Hepatocyte (in vitro differentiated cells): Measurements from ENCODE around the gene PPIF. TPM values are rescaled to one million over a fixed set of nuclear protein-coding genes. Genes with fewer than 3 reads are reported as not detected.
"Not testable (repeated sequence)": the region's sequence is repeated elsewhere in the genome, so short reads cannot be mapped to it uniquely, and the experiment has no call there.

Experiments
- DNase-seq: peaks from one replicate; pipeline ENCODE4 v3.0.0-alpha.2; 2016; ENCODE audit warnings: low spot score
- H2AFZ ChIP-seq: fragments of 200-600 bp; sonication (generic); 2 replicates; pipeline ENCODE4 v1.6.0; 2016; ENCODE audit warnings: antibody characterized with exemption, mild to moderate bottlenecking
- H3K27ac ChIP-seq: fragments of 200-600 bp; sonication (generic); 2 replicates; pipeline ENCODE4 v1.5.1; 2016; ENCODE audit warnings: mild to moderate bottlenecking
- H3K27me3 ChIP-seq: fragments of 200-600 bp; sonication (generic); 2 replicates; pipeline ENCODE4 v1.6.1; 2016
- H3K36me3 ChIP-seq: fragments of 200-600 bp; sonication (generic); replicated peaks from 2 replicates; pipeline ENCODE4 v1.5.1; 2016; ENCODE audit warnings: low read depth; ENCODE audit not compliant: insufficient read depth
- H3K4me1 ChIP-seq: fragments of 200-600 bp; sonication (generic); 2 replicates; pipeline ENCODE4 v1.5.1; 2016; ENCODE audit warnings: mild to moderate bottlenecking, moderate library complexity; ENCODE audit not compliant: insufficient read depth
- H3K4me2 ChIP-seq: fragments of 200-600 bp; sonication (generic); 2 replicates; pipeline ENCODE4 v1.6.0; 2016
- H3K4me3 ChIP-seq: fragments of 200-600 bp; sonication (generic); 2 replicates; pipeline ENCODE4 v1.5.1; 2016; ENCODE audit warnings: mild to moderate bottlenecking
- H3K79me2 ChIP-seq: fragments of 200-600 bp; sonication (generic); 2 replicates; pipeline ENCODE4 v1.6.0; 2017; ENCODE audit warnings: mild to moderate bottlenecking
- H3K9me2 ChIP-seq: fragments of 200-600 bp; sonication (generic); replicated peaks from 2 replicates; pipeline ENCODE4 v1.6.0; 2017; ENCODE audit warnings: mild to moderate bottlenecking; ENCODE audit not compliant: insufficient read depth
- H3K9me3 ChIP-seq: fragments of 200-600 bp; sonication (generic); 2 replicates; pipeline ENCODE4 v1.5.1; 2016; ENCODE audit warnings: low read depth, mild to moderate bottlenecking
- H4K20me1 ChIP-seq: fragments of 200-600 bp; sonication (generic); 2 replicates; pipeline ENCODE4 v1.6.0; 2016; ENCODE audit warnings: mild to moderate bottlenecking; ENCODE audit not compliant: insufficient read depth, poor library complexity, severe bottlenecking
- CTCF ChIP-seq: fragments of 200-600 bp; sonication (generic); IDR thresholded peaks from 2 replicates; pipeline ENCODE4 v1.5.1; 2016; ENCODE audit warnings: antibody characterized with exemption, mild to moderate bottlenecking; ENCODE audit not compliant: poor library complexity
- EZH2 ChIP-seq: fragments of 200-600 bp; sonication (generic); IDR thresholded peaks from 2 replicates; pipeline ENCODE4 v1.6.1; 2016; ENCODE audit warnings: antibody characterized with exemption, mild to moderate bottlenecking, borderline replicate concordance
- EZH2phosphoT487 ChIP-seq: fragments of 200-600 bp; sonication (generic); IDR thresholded peaks from one replicate; pipeline ENCODE4 v1.6.1; 2018; ENCODE audit warnings: antibody characterized with exemption, mild to moderate bottlenecking, low read depth, moderate library complexity; ENCODE audit not compliant: unreplicated experiment, severe bottlenecking
- WGBS: methylation state at CpG from one replicate; pipeline ENCODE4 v1.1.6; 2016; ENCODE audit warnings: low lambda C conversion rate; ENCODE audit errors: missing lambda C conversion rate; 5-methylcytosine and 5-hydroxymethylcytosine counted together
- polyA plus RNA-seq: library from polyadenylated mRNA; unstranded; fragments of >200 nt; fragmentation: Nextera tagmentation; extraction: Ambion mirVana; gene quantifications from 2 replicates; pipeline ENCODE4 v1.2.1, GENCODE V29; 2016
- total RNA-seq: library from RNA; depleted of rRNA; stranded (reverse); fragments of >200 nt; gene quantifications from 2 replicates; pipeline ENCODE4 v1.2.3, GENCODE V29; 2014

PPIF gene
- total and polyA plus RNA-seq, 2 experiments from 2014 or later, result 70.3 to 79.4 TPM

GRCh38 chr10:79335470-79336235, 11.6 kb upstream of the PPIF start:
- no peaks in the 10 kb centered on the region for H3K79me2 ChIP-seq
- H2AFZ ChIP-seq, result no peak overlapping the region
- H3K9me3 ChIP-seq, result no peaks in the 10 kb centered on the region
- WGBS, result 88% methylated on average over 13 of the region's 13 CpGs
- TF ChIP-seq EZH2phosphoT487 (no peak), CTCF (no peak), EZH2 (no peak)
- no peaks in the 10 kb centered on the region for H4K20me1 ChIP-seq
- no peaks in the 10 kb centered on the region for H3K9me2 ChIP-seq
- no peaks in the 10 kb centered on the region for H3K27me3 ChIP-seq
- no peak overlapping the region for H3K4me2 ChIP-seq
- no peak for DNase-seq
- no peaks in the 10 kb centered on the region for H3K36me3 ChIP-seq
- no peaks in the 10 kb centered on the region for H3K4me1 ChIP-seq
- H3K4me3 ChIP-seq, result no peak overlapping the region
- H3K27ac ChIP-seq, result no peak overlapping the region

- TF ChIP-seq EZH2phosphoT487, result no peak
- no peak for TF ChIP-seq EZH2
- no peak for TF ChIP-seq CTCF
- no peak overlapping the region for H2AFZ ChIP-seq
- 84% methylated on average over 3 of the region's 3 CpGs for WGBS
- no peaks in the 10 kb centered on the region for H3K9me2 ChIP-seq
- H3K79me2 ChIP-seq, result no peaks in the 10 kb centered on the region
- H3K27ac ChIP-seq, result no peak overlapping the region
- no peaks in the 10 kb centered on the region for H3K36me3 ChIP-seq
- H3K9me3 ChIP-seq, result no peaks in the 10 kb centered on the region
- no peak for DNase-seq
- no peak overlapping the region for H3K4me3 ChIP-seq
- H3K27me3 ChIP-seq, result no peaks in the 10 kb centered on the region
- H4K20me1 ChIP-seq, result no peaks in the 10 kb centered on the region
- H3K4me2 ChIP-seq, result no peak overlapping the region
- H3K4me1 ChIP-seq, result no peaks in the 10 kb centered on the region
These were observed 11.0 kb upstream of the PPIF start for GRCh38 chr10:79336276-79336675.

- Histone ChIP-seq H3K4me3 (no peak overlapping the region), H2AFZ (no peak overlapping the region), H3K9me2 (no peaks in the 10 kb centered on the region), H3K27ac (no peak overlapping the region), H3K79me2 (no peaks in the 10 kb centered on the region), H3K9me3 (no peaks in the 10 kb centered on the region), H3K27me3 (no peaks in the 10 kb centered on the region), H3K4me1 (no peaks in the 10 kb centered on the region), H3K36me3 (no peaks in the 10 kb centered on the region), H3K4me2 (no peak overlapping the region), H4K20me1 (no peaks in the 10 kb centered on the region)
- DNase-seq, result no peak
- TF ChIP-seq CTCF (no peak), EZH2phosphoT487 (no peak), EZH2 (no peak)
- WGBS, result 47% methylated on average over 7 of the region's 7 CpGs
These were observed 10.5 kb upstream of the PPIF start for GRCh38 chr10:79336739-79337138.

GRCh38 chr10:79337783-79338469, 9.3 kb upstream of the PPIF start:
- not testable (repeated sequence) for H3K4me1 ChIP-seq, H3K4me3 ChIP-seq, H3K27ac ChIP-seq, DNase-seq, H3K9me3 ChIP-seq, H4K20me1 ChIP-seq, H2AFZ ChIP-seq, H3K4me2 ChIP-seq, H3K27me3 ChIP-seq, H3K9me2 ChIP-seq, H3K79me2 ChIP-seq, H3K36me3 ChIP-seq
- WGBS, result 100% methylated on average over 7 of the region's 11 CpGs
